OCI-LY3 (cell line): ENCODE measurements around the gene STK32B.

Experiments
- EZH2phosphoT487 ChIP-seq: fragments of 200-600 bp; shearing (Covaris generic); IDR thresholded peaks from 2 replicates; pipeline ENCODE4 v1.6.1; 2018; ENCODE audit warnings: antibody characterized with exemption, mixed run types, low read depth
- TF ChIP-seq, protein P1 (sequence below): fragments of 200-600, 300-600 bp; sonication (generic); IDR thresholded peaks from 2 replicates; pipeline ENCODE4 v1.5.1; 2014; ENCODE audit warnings: antibody characterized with exemption, low read length, low read depth

DNA sequence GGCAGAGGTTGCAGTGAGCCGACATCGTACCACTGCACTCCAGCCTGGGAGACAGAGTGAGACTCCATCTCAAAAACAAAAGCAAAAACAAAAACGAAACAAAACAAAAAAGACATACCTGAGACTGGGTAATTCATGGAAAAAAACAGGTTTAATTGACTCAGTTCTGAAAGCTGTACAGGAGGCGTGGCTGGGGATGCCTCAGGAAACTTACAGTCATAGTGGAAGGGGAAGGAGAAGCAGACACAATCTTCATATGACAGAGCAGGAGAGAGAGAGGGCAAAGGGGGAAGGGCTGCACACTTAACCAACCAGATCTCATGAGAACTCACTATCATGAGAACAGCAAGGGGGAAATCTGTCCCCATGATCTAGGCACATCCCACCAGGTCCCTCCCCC is 229.5 kb downstream of the STK32B start:
- TF ChIP-seq EZH2phosphoT487: no peak
- TF ChIP-seq, protein P1, sequence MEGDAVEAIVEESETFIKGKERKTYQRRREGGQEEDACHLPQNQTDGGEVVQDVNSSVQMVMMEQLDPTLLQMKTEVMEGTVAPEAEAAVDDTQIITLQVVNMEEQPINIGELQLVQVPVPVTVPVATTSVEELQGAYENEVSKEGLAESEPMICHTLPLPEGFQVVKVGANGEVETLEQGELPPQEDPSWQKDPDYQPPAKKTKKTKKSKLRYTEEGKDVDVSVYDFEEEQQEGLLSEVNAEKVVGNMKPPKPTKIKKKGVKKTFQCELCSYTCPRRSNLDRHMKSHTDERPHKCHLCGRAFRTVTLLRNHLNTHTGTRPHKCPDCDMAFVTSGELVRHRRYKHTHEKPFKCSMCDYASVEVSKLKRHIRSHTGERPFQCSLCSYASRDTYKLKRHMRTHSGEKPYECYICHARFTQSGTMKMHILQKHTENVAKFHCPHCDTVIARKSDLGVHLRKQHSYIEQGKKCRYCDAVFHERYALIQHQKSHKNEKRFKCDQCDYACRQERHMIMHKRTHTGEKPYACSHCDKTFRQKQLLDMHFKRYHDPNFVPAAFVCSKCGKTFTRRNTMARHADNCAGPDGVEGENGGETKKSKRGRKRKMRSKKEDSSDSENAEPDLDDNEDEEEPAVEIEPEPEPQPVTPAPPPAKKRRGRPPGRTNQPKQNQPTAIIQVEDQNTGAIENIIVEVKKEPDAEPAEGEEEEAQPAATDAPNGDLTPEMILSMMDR: no peak
